ENCODE measurements around the gene SYT1. TPM values are rescaled to one million over a fixed set of nuclear protein-coding genes. Genes with fewer than 3 reads are reported as not detected.

Gene SYT1
- total RNA-seq, 1 donor from 2014 or later = 13.0 TPM

DNA sequence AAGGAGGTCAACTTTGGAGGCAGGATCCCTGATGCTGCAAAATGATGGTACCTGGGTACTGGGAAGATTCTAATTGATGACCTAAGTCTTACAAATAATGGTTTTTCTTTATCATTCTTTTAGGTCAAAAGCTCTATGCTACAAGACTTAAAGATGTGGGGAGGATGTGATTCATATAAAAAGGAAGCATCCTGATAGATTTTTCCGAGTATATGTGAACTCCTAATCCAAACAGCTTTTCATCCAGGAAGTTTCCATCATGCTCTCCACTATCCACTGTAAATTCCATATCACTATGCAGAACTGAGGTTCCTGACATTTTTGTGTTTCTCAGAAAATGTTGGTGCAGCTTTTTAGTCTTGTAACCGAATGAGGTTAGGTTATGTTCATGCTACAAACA lies 533.0 kb downstream of the SYT1 start:
- DNase-seq (ENCODE audit: low spot score) = no peak
- Mint-ChIP-seq H3K4me3 (ENCODE audit: unreplicated experiment) (no peak overlapping the region), H3K27me3 (ENCODE audit: unreplicated experiment) (no peaks in the 10 kb centered on the region), H3K9me3 (ENCODE audit: unreplicated experiment) (no peaks in the 10 kb centered on the region), H3K4me1 (ENCODE audit: unreplicated experiment) (peaks cover 4% of the 10 kb centered on the region), H3K36me3 (ENCODE audit: low read depth, unreplicated experiment) (no peaks in the 10 kb centered on the region), H3K27ac (ENCODE audit: unreplicated experiment) (no peak overlapping the region)
- TF ChIP-seq, protein P1, sequence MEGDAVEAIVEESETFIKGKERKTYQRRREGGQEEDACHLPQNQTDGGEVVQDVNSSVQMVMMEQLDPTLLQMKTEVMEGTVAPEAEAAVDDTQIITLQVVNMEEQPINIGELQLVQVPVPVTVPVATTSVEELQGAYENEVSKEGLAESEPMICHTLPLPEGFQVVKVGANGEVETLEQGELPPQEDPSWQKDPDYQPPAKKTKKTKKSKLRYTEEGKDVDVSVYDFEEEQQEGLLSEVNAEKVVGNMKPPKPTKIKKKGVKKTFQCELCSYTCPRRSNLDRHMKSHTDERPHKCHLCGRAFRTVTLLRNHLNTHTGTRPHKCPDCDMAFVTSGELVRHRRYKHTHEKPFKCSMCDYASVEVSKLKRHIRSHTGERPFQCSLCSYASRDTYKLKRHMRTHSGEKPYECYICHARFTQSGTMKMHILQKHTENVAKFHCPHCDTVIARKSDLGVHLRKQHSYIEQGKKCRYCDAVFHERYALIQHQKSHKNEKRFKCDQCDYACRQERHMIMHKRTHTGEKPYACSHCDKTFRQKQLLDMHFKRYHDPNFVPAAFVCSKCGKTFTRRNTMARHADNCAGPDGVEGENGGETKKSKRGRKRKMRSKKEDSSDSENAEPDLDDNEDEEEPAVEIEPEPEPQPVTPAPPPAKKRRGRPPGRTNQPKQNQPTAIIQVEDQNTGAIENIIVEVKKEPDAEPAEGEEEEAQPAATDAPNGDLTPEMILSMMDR (IDR thresholded peaks at IDR 0.05; ENCODE audit: unreplicated experiment) = no peak

- Mint-ChIP-seq H3K36me3 (ENCODE audit: low read depth, unreplicated experiment) (no peaks in the 10 kb centered on the region), H3K27me3 (ENCODE audit: unreplicated experiment) (no peaks in the 10 kb centered on the region), H3K4me1 (ENCODE audit: unreplicated experiment) (peaks cover 2% of the 10 kb centered on the region), H3K27ac (ENCODE audit: unreplicated experiment) (no peak overlapping the region), H3K9me3 (ENCODE audit: unreplicated experiment) (no peaks in the 10 kb centered on the region), H3K4me3 (ENCODE audit: unreplicated experiment) (no peak overlapping the region)
- TF ChIP-seq, protein P1 (IDR thresholded peaks at IDR 0.05; ENCODE audit: unreplicated experiment) = no peak
- no peak for DNase-seq (ENCODE audit: low spot score)
Measured at GRCh38 chr12:79400481-79400880, 535.9 kb downstream of the SYT1 start.

DNA sequence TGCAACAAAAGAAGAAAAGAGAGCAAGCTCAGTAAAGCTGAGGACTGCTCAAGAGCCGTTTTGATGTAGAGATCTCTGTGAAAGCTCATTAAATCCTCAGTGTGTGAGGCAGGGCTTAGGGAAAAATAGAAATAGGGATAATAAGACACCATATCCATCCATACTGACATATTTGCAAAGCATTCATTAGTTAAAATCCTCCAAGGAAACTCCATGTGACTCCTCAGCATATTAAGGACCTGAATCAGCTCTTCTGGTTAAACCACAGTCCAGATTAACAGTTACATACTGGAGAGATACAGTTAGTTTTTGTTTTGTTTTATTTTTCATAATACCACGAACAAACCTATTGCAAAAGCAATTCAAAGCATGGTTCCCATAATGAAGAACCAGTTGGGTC lies 538.0 kb downstream of the SYT1 start:
- H3K4me3 Mint-ChIP-seq (ENCODE audit: unreplicated experiment) = no peak overlapping the region
- peaks cover 2% of the 10 kb centered on the region for H3K4me1 Mint-ChIP-seq (ENCODE audit: unreplicated experiment)
- no peak for DNase-seq (ENCODE audit: low spot score)
- H3K9me3 Mint-ChIP-seq (ENCODE audit: unreplicated experiment) = no peaks in the 10 kb centered on the region
- TF ChIP-seq, protein P1 (IDR thresholded peaks at IDR 0.05; ENCODE audit: unreplicated experiment) = no peak
- no peaks in the 10 kb centered on the region for H3K36me3 Mint-ChIP-seq (ENCODE audit: low read depth, unreplicated experiment)
- no peaks in the 10 kb centered on the region for H3K27me3 Mint-ChIP-seq (ENCODE audit: unreplicated experiment)
- no peak overlapping the region for H3K27ac Mint-ChIP-seq (ENCODE audit: unreplicated experiment)

- Mint-ChIP-seq H3K4me3 (ENCODE audit: unreplicated experiment) (no peak overlapping the region), H3K36me3 (ENCODE audit: low read depth, unreplicated experiment) (no peaks in the 10 kb centered on the region), H3K4me1 (ENCODE audit: unreplicated experiment) (peaks cover 10% of the 10 kb centered on the region), H3K27ac (ENCODE audit: unreplicated experiment) (no peak overlapping the region), H3K9me3 (ENCODE audit: unreplicated experiment) (no peaks in the 10 kb centered on the region), H3K27me3 (ENCODE audit: unreplicated experiment) (peaks cover under 1% of the 10 kb centered on the region)
- no peak for DNase-seq (ENCODE audit: low spot score)
- TF ChIP-seq, protein P1 (IDR thresholded peaks at IDR 0.05; ENCODE audit: unreplicated experiment) = no peak
Measured at GRCh38 chr12:79406993-79407392, 542.4 kb downstream of the SYT1 start.

DNA sequence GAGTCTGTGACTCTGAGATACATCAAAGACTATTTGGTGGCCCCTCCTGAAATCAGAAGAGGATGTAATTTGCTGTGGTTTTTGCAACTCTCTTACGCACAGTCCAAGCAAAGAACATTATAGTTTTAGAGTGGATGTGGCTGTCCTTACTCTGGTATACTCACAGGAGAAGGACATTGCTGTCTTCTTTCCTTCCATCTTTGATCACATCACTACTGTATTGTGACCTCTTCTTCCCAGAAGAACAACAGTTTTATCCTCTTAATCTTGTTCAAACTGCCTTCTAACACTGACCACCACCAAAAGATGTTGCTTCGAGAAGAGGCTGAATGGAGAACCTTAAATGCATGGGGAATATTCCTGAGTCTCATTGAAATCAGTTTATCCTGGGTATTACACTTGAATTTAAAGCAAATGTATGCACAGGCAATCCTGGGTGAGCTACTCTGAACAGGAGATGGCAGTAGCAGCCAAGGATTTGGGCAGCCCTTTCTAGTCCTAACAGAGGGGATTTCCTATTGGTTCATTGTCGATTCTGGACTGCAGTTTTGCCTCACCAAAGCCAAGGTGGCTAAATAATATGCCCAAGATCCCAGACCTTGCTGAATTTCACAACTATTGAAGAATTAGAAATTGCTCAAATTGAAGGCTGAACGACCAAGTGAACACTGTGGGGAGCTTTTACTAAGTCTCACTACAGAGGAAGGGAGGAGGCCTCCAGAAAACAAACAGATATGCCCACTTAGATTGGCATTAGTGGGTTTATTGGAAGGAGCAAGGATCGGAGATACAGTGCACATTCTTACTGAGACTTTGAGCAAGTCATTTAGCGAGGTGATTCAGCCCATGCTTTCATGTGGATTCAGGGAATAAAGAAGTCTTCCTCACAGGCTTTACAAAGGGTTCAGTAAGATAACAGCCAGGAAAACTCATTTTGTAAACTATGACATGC lies 543.4 kb downstream of the SYT1 start:
- no peaks in the 10 kb centered on the region for H3K36me3 Mint-ChIP-seq (ENCODE audit: low read depth, unreplicated experiment)
- H3K4me3 Mint-ChIP-seq (ENCODE audit: unreplicated experiment) = no peak overlapping the region
- H3K27ac Mint-ChIP-seq (ENCODE audit: unreplicated experiment) = no peak overlapping the region
- H3K9me3 Mint-ChIP-seq (ENCODE audit: unreplicated experiment) = no peaks in the 10 kb centered on the region
- H3K27me3 Mint-ChIP-seq (ENCODE audit: unreplicated experiment) = peaks cover 2% of the 10 kb centered on the region
- peaks cover 9% of the 10 kb centered on the region for H3K4me1 Mint-ChIP-seq (ENCODE audit: unreplicated experiment)
- DNase-seq (ENCODE audit: low spot score) = peak; percentile 58
- TF ChIP-seq, protein P1 (IDR thresholded peaks at IDR 0.05; ENCODE audit: unreplicated experiment) = no peak
